GM19397 (cell line): ENCODE measurements around the gene SLC9B2.
A peak's percentile ranks its signal among the peaks of the same experiment; 100 is the strongest.
"Not testable (repeated sequence)": the region's sequence is repeated elsewhere in the genome, so short reads cannot be mapped to it uniquely, and the experiment has no call there.

Experiments used
- ATAC-seq: cut with Tn5 transposase; IDR thresholded peaks from one replicate; pipeline ENCODE4 v1.9.1; 2021; ENCODE audit warnings: mild to moderate bottlenecking, moderate library complexity; ENCODE audit not compliant: unreplicated experiment

The SLC9B2 gene

DNA sequence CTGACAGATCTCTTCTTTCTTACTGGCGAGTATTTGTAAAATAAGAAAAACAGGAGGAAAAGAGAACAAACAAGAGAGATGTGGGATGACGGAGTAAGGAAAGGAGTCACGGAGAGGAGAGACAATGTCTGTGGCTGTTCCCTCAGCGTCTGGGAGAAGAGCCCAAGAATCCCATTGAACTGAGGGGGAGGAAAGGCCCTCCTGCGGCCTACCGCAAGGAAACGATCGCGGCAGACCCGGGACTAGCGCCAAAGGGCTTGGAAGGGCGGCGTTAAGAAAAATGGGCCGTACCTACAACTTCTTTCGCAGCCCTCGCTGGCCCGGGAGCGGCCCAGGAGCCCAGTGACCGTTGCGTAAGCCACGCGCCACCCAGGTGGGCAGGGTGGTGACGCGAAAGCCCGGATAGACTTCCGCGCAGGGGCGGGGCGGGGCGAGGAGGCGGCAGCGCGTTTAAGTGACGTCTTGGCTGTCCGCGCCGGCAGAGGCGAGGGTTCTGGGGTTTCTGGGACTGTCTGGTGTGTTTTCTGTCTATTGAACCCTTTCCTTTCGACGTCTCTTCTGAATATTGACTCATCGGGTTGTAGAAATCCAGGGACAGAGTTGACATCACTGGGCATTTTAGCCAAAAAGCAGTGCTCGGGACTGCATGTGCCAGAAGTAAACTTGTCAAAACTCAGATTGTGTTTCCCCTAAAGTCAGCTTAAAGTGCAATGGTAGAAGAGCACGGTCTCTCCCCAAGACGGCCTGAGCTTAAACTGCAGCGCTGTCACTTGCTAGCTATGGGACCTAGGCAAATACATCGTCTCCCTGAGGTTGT lies 57.0 kb downstream of the SLC9B2 start, which contains the start of gene SLC9B1:
Gene SLC9B1, minus strand, starts transcription at position 398 of the 817 bp plus-strand sequence. CDS start 27,994 bp downstream, outside the sequence.
- ATAC-seq, result peak; percentile 99

DNA sequence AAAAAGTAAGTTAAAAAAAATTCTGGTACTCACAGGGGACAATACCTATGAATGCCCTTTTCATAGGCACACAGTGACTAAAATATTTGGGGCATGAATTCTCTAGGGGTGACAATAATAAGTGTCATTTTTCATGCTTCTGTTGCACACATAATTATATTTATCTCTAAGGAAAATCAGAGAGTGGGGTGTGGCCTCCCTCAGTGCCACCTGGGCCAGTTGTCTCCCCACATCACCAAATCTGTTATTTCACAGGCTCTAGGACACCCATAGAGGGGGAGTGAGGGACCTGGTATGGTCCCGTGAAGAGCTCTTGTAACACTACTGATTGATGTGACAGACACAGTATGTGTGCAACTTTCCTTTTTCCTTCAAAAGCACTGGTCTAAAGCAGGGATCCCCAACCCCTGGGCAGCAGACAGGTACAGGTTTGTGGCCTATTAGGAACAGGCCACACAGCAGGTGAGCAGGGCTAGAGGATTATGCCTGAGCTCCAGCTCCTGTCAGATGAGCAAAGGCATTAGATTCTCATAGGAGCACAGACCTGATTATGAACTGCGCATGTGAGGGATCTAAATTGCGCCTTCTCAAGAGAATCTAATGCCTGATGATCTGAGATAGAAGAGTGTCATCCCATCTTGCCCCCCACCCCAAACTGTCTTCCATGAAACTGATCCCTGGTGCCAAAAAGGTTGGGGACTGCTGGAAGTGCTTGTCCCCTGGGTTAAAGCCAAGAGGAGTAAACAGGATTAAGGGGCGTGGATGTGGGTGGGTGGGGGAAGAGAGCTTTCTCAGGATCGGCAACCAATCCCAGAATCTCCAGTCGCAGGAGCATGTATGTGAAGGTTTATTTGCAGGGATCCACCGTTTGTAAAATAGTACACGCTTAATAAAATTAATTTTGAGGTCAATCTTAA lies 57.9 kb downstream of the SLC9B2 start:
- ATAC-seq, result no peak

DNA sequence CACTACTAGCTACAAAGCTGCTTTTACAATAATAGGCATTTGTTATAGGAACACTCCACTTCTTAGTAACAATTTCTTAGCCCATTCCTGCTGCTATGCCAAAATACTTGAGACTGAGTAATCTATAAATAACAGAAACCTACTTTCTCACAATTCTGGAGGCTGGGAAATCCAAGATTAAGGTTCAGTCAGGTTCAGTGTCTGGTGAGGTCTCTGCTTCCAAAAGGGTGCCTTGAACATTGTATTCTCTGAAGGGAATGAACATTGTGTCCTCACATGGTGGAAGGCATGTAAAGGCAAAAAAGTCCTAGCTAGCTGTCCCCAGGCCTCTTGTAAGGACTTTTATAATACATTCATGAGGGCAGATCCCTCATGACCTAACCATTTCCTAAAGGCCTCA lies 64.0 kb downstream of the SLC9B2 start:
- no peak for ATAC-seq

DNA sequence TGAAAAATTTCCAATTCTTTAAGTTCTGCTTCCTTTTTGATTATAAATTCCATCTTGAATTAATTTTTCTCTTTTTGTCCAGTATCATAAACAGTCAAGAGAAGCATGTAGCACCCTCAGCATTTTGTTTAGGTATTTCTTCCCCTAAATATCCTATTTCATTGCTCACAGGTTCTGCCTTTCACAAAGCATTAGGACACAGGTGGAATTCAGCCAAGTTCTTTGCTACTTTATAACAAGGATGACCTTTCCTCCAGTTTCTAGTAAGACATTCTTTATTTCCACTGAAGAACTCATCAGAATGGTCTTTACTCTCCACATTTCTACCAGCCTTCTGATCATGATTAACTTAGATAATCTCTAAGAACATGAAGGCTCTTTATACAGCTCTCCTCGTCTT lies 64.5 kb downstream of the SLC9B2 start:
- no peak for ATAC-seq

DNA sequence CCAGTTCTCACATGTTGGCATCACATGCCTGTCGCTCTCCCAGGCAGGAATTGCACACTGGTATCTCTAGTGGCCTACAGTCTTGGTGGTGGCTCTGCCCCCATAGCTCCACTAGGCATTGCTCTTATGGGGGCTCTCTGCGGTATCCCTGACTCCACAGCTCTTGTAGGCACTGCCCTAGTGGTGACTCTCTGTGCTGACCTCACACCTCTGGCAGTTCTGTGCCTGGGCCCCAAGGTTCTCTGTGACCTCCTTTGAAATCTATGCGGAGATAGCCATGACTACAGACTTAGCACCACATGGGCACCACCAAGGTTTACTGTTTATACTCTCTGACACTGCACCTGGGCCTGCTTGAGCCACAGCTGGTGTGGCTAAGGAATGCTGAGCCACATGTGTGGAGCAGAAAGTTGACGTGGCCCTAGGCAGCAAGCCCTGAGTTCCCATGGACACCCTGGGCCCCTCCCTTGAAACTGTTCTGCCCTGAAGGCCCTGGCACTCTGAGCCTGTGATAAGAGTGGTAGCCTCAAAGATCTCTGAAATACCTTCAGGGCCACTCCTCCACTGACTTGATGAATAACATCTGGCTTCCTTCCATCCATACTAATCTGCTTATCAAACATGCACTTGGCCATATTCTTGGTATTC lies 65.1 kb downstream of the SLC9B2 start:
- ATAC-seq, result no peak

DNA sequence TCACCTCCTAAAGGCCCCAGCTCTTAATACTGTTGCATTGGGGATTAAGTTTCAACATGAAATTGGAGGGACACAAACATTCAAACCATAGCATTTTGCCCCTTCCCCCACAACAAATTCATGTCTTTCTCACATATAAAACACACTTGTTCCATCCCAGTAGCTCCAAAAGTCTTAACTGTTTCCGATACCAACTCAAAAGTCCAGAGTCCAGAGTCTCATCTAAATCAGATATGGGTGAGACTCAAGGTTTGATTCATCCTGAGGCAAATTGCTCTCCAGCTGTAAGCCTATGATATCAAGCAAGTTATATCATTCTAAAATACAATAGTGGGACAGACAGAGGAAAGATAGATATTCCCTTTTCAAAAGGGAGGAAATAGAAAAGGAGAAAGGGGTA lies 65.8 kb downstream of the SLC9B2 start:
- ATAC-seq, result no peak

DNA sequence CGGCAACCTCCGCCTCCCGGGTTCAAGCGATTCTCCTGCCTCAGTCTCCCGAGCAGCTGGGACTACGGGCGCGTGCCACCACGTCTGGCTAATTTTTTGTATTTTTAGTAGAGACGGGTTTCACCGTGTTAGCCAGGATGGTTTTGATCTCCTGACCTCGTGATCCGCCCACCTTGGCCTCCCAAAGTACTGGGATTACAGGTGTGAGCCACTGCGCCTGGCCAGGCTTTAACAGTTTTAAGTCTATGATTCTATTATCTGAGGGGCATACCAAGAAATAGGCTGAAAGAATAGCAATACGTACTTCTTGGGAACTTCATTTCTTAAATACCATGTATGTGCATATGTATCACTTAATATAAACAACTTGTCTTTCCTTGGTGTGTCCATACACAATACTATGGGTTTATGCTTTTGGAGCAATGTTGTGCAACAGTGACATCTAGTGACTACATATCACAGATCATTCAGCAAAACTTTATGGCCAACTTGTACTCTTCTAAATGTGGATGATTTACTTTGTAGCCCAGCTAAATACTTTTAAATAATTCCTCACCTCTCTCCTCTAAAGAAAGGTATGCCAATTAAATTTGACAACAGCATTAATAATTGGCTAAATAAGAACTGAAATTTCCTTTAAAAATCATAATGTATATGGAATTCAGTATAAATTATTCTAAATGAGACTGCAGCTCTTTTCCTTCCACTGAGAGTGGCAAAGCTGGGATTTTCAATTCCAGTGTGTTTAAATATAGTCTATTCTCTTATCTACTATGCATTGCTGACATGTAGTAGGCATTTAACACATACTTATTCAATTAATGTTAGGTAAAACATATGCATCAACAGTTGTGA lies 67.5 kb downstream of the SLC9B2 start:
- peak; percentile 67 for ATAC-seq

DNA sequence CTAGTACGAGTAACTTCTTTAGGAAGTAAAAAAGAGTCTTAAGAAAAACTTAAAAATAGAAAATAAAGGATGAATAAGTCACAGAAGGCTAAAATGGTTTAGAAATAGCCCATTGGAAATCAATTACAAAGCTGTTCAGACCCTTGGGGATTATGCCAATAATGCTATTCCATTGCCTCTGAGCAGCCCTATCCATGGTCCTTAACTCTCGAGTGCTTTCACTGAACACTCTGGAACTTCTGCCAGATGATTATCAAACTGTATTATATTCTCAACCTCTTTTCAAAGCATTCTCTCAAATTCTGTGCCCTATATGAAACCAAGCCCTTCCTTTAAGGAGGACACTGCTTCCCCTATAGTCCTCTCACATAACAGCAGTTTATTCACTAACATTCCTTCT lies 74.0 kb downstream of the SLC9B2 start:
- no peak for ATAC-seq

DNA sequence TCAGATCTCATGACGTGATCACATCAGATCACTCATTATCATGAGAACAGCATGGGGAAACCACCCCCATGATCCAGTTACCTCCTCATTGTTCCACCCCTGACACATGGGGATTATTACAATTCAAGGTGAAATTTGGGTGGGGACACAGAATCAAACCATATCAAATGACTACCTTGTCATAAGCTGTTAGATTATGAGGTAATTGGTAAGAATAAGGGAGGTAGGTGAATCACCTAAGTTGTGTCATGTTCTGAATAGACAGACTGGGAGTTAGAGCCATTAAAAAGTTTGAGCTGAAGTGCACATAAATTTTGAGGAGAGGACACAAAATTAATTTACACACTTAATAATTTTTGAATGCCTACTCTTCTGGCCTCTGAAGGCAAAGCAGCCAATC lies 81.8 kb downstream of the SLC9B2 start:
- no peak for ATAC-seq

DNA sequence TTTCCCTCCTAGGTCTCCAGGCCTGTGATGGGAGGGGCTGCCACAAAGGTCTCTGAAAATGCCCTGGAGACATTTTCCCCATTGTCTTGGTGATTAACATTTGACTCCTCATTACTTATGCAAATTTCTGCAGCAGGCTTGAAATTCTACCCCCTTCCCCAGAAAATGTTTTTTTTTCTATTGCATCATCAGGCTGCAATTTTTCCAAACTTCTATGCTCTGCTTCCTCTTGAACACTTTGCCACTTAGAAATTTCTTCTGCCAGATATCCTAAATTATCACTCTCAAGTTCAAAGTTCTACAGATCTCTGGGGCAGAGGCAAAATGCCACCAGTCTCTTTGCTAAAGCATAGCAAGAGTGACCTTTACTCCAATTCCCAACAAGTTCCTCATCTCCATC lies 82.6 kb downstream of the SLC9B2 start:
- not testable (repeated sequence) for ATAC-seq

DNA sequence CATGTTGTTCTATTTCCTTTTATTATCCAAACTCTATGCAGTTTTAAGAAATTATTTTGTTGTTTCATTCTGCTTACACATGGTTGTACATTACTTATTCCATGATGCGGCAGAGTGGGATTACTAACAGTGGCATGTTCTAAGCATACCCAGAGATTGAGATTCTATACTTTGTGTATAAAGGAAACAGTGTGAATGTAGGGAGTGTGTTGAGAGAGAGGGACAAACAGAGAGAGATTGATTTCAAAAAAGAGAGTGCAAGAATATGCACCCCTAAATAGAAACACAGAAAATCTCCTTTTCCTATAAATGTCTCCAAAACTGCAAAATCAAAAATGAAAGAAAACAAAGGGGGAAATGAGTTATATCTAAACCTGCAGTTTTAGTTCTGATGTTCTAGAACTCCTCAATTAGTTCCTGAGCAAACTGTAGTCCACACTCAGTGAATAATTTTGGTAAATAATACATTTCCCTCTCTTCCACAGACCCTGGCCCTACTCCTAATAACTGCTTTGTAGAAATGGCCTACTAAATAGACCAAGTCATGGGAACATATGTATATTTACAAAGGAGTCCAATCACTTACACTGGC lies 88.0 kb downstream of the SLC9B2 start:
- ATAC-seq, result no peak

DNA sequence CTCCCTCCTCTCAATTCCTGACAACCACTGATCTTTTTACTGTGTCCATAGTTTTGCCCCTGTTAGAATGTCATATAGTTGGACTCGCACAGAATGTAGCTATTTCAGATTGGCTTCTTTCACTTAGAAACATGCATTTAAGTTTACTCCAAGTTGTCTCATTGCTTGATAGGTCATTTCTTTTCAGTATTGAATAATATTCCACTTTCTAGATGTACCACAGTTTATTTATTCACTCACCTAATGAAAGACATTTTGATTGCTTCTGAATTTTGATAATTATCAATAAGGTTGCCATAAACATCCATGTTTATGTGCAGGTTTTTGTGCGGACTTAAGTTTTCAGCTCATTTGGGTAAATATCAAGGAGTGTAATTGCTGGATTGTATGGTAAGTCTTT lies 95.6 kb downstream of the SLC9B2 start:
- no peak for ATAC-seq
